ENCODE data around the gene DEFB115. TPM values are rescaled to one million over a fixed set of nuclear protein-coding genes. Genes with fewer than 3 reads are reported as not detected.
"Not testable (repeated sequence)": the region's sequence is repeated elsewhere in the genome, so short reads cannot be mapped to it uniquely, and the experiment has no call there.

The DEFB115 gene, protein sequence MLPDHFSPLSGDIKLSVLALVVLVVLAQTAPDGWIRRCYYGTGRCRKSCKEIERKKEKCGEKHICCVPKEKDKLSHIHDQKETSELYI
- total RNA-seq: not detected

- no peak within 1 kb of the TSS for H3K27ac Mint-ChIP-seq
- no peaks in the 10 kb centered on the region for H3K36me3 Mint-ChIP-seq
- ATAC-seq (no peak), DNase-seq (ENCODE audit: low spot score in 2 of 2) (no peak)
- peaks cover 9 to 20% of the 10 kb centered on the region in 2 donors for H3K9me3 Mint-ChIP-seq
These were observed at the start of gene DEFB115 for GRCh38 chr20:31257364-31257763. DEFB115 (plus strand) TSS chr20:31257664; CDS start chr20:31257664, 0 bp downstream.

DNA sequence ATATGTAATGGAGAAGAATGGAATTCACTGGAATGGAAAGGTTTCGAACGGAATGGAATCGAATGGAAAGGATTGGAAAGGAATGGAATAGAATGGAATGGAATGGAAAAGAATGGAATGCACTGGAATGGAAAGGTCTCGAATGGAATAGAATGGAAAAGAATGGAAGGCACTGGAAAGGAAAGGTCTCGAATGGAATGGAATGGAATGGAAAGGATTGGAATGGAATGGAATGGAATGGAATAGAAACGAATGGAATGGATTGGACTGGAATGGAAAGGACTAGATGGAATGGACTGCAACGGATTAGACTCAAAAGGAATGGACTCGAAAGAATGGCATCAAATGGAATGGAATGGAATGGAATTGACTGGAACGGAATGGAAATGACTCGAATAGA lies 20.5 kb upstream of the DEFB115 start:
- no peaks in the 10 kb centered on the region for H3K36me3 Mint-ChIP-seq
- no peaks in the 10 kb centered on the region for H3K9me3 Mint-ChIP-seq
- no peak overlapping the region for H3K27ac Mint-ChIP-seq
- ATAC-seq (no peak), DNase-seq (ENCODE audit: low spot score in 2 of 2) (no peak)

DNA sequence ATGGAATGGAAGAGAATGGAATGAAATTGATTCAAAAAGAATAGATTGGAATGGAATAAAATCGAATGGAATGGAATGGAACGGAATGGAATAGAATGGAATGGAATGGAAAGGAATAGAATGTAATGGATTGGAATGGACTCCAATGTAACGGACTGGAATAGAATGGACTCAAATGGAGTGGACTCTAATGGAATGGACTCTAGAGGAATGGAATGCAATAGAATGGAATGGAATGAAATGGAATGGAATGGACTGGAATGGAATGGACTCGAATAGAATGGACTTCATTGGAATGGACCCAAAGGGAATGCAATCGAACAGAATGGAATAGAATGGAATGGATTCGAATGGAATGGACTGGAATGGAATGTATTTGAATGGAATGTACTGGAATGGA lies 19.7 kb upstream of the DEFB115 start:
- H3K9me3 Mint-ChIP-seq: no peaks in the 10 kb centered on the region
- H3K27ac Mint-ChIP-seq: no peak overlapping the region
- H3K36me3 Mint-ChIP-seq: no peaks in the 10 kb centered on the region
- no peak for DNase-seq (ENCODE audit: low spot score in 2 of 2)
- no peak for ATAC-seq

DNA sequence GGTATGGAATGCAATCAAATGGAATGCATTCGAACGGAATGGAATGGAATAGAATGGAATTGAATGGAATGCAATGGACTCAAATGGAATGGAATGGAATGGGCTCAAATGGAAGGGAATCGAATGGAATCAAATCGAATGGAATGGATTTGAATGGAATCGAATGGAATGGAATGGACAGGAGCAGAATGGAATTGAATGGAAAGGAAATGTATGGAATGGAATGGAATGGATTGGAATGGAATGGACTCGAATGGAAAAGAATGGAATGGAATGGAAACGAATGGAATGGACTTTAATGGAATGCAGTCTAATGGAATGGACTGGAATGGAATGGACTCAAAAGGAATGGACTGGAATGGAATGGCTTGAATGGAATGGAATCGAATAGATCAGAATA lies 18.3 kb upstream of the DEFB115 start:
- Mint-ChIP-seq H3K36me3 (no peaks in the 10 kb centered on the region), H3K27ac (no peak overlapping the region), H3K9me3 (no peaks in the 10 kb centered on the region)
- DNase-seq (ENCODE audit: low spot score in 2 of 2) (no peak), ATAC-seq (no peak)

DNA sequence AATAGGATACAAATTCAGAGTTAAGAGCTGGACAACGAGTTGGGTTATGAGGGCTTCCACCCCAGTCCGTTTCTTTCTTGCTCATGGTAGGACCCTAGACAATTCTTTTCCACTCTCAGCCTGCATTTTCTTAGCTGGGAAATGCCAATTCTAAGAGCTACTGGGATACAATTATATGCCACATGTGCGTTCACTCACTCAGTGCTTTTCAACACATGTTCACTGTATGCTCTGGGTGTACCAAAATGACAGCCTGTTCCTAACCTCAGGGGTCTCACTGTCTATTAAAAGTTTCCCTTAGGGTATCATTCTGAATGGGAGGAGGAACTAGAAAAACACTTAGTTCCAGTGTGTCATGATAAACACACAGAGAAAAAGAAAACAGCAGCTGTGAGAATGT lies 505 bp upstream of the DEFB115 start:
- Mint-ChIP-seq H3K36me3 (no peaks in the 10 kb centered on the region), H3K9me3 (peaks cover 9 to 20% of the 10 kb centered on the region in 2 donors), H3K27ac (no peak overlapping the region)
- DNase-seq (ENCODE audit: low spot score in 2 of 2): no peak
- ATAC-seq: no peak

GRCh38 chr20:31260326-31260932 lies 3.0 kb downstream of the DEFB115 start:
- DNase-seq (ENCODE audit: low spot score in 2 of 2) (no peak), ATAC-seq (no peak)
- H3K27ac Mint-ChIP-seq: no peak overlapping the region
- peaks cover 6 to 17% of the 10 kb centered on the region in 2 donors for H3K9me3 Mint-ChIP-seq
- H3K36me3 Mint-ChIP-seq: no peaks in the 10 kb centered on the region

- DNase-seq (ENCODE audit: low spot score in 2 of 2) (no peak), ATAC-seq (no peak)
- Mint-ChIP-seq H3K27ac (no peak overlapping the region), H3K9me3 (peaks cover 23 to 33% of the 10 kb centered on the region in 2 donors), H3K36me3 (peaks cover 0 to 10% of the 10 kb centered on the region in 2 donors)
These were observed 17.0 kb downstream of the DEFB115 start for GRCh38 chr20:31274441-31274840.

DNA sequence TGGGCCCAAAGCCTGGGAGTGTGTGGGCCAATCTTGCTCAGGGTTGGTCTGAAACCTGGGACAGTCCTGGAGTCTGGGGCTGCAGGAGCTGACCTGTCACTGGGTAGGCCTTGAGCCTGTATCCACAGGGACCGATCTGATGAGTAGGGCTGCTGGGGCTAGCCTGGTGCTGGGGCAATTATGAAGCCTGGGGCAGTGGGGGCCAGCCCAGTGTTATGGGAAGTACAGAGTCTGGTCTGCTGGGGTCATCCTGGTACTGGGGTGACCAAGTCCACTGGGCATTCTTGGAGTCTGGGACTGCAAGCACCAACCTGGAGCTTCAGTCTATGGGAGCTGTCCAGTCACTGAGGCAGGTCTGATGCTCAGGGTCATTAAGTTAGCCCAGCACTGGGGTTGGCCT lies 20.7 kb downstream of the DEFB115 start:
- ATAC-seq (no peak), DNase-seq (ENCODE audit: low spot score in 2 of 2) (no peak)
- Mint-ChIP-seq H3K36me3 (peaks cover 0 to 3% of the 10 kb centered on the region in 2 donors), H3K9me3 (peaks cover 11 to 24% of the 10 kb centered on the region in 2 donors), H3K27ac (no peak overlapping the region)

DNA sequence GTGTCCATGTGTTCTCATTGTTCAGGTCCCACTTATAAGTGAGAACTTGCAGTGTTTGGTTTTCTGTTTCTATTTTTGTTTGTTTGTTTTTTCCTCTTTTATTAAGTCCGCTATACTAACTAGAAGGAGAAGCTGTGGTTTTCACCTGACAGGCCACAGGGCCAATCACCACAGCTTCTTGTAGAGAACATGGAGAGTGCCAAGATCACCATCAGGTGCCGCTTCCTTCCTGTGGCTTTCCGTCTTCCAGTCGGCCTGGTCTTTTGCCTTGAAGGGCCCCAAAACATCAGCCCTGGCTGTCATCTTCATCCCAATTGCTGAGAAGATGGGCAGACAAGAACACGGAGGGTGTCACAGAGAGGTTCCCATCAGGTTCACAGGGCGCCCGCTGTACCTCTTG lies 27.5 kb downstream of the DEFB115 start:
- not testable (repeated sequence) for DNase-seq (ENCODE audit: low spot score in 2 of 2); H3K27ac Mint-ChIP-seq; ATAC-seq
- Mint-ChIP-seq H3K9me3 (peaks cover 17 to 34% of the 10 kb centered on the region in 2 donors), H3K36me3 (peaks cover 0 to 10% of the 10 kb centered on the region in 2 donors)

DNA sequence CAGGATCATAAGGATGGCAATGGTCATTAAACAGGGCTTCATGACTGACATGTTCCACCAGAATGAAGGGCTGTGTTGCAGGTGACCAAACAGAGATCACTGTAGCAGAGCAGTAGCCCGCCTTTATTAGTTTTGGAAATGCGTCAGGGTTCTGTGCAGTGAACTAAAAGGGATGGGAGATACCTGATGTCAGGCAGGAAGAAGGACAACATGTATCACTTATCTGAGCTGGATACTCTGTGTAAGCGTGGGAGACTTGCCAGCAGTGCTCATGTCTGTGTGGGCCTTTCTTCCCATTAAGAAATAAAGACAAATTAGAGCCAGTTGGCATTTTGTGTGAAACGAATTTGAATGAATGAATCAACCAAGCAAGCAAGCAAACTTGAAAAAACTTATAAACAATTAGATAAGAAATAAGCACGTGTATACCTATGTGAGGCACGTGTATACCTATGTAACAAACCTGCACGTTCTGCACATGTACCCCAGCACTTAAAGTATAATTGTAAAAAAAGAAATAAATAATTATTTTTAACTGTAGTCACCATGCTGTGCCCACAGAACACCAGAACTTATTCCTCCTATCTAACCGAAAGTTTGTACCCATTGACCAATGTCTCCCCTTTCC lies 51.2 kb downstream of the DEFB115 start, which contains the start of gene DEFB116:
TSS of gene DEFB116 (minus strand) at position 51 of the 628 bp plus-strand sequence. CDS start at position 51, 0 bp downstream.
- Mint-ChIP-seq H3K36me3 (no peaks in the 10 kb centered on the region), H3K9me3 (peaks cover 0 to 7% of the 10 kb centered on the region in 2 donors)
- ATAC-seq: no peak

More for the DNA sequence above, 51.2 kb downstream of the DEFB115 start, which contains the start of gene DEFB116:
- no peak for DNase-seq (ENCODE audit: low spot score in 2 of 2)
- H3K27ac Mint-ChIP-seq: no peak within 1 kb of the TSS

Other genes with a start within 250 kb of the DEFB115 start
- not detected for gene DEFB116, start 50.9 kb downstream of the DEFB115 start, total RNA-seq
- gene DEFB118, start 110.9 kb downstream of the DEFB115 start, total RNA-seq: not detected
- not detected for gene DEFB119, start 132.9 kb downstream of the DEFB115 start, total RNA-seq
- gene DEFB121, start 148.6 kb downstream of the DEFB115 start, total RNA-seq: not detected
- not detected for gene DEFB123, start 183.0 kb downstream of the DEFB115 start, total RNA-seq
- gene DEFB124, start 217.5 kb downstream of the DEFB115 start, total RNA-seq: not detected
- not detected for gene REM1, start 217.6 kb downstream of the DEFB115 start, total RNA-seq

All from activated naive CD4-positive, alpha-beta T cell treated with anti-CD3 and anti-CD28 coated beads, Interleukin-2, amount 50 U/mL, for 72 hours (primary cell).